ENCODE results near the gene NEMP1. TPM values are rescaled to one million over a fixed set of nuclear protein-coding genes. Genes with fewer than 3 reads are reported as not detected.
A peak's percentile ranks its signal among the peaks of the same experiment; 100 is the strongest.
"Not testable (repeated sequence)": the region's sequence is repeated elsewhere in the genome, so short reads cannot be mapped to it uniquely, and the experiment has no call there.

NEMP1 gene
- total RNA-seq, 2 experiments from 2014 or later, result 52.9 to 59.6 TPM

- Mint-ChIP-seq H3K27me3 (peaks cover 4% of the 10 kb centered on the region), H3K4me3 (no peak overlapping the region), H3K9me3 (no peaks in the 10 kb centered on the region), H3K36me3 (no peaks in the 10 kb centered on the region), H3K4me1 (peaks cover 1% of the 10 kb centered on the region), H3K27ac (no peak overlapping the region)
- no peak for DNase-seq
- ATAC-seq (ENCODE audit: low read depth), result no peak
- POLR2A ChIA-PET, result no interaction called here
Observed at GRCh38 chr12:57039016-57039798, 39.4 kb downstream of the NEMP1 start.

- Mint-ChIP-seq H3K27me3 (peaks cover 2% of the 10 kb centered on the region), H3K4me3 (no peak overlapping the region), H3K27ac (no peak overlapping the region), H3K4me1 (peaks cover 1% of the 10 kb centered on the region), H3K36me3 (peaks cover 2% of the 10 kb centered on the region), H3K9me3 (no peaks in the 10 kb centered on the region)
- DNase-seq, result no peak
- POLR2A ChIA-PET, result interaction anchor here (1.0 kb wide), 1 partner anchor 9 kb away, joined by 3 read pairs; no protein-coding TSS in a partner anchor
- ATAC-seq (ENCODE audit: low read depth), result no peak
Observed at GRCh38 chr12:57037264-57037663, 41.3 kb downstream of the NEMP1 start.

- Mint-ChIP-seq H3K4me1 (peaks cover 19% of the 10 kb centered on the region), H3K9me3 (no peaks in the 10 kb centered on the region), H3K4me3 (no peak overlapping the region), H3K27me3 (no peaks in the 10 kb centered on the region), H3K27ac (no peak overlapping the region), H3K36me3 (peaks cover 2% of the 10 kb centered on the region)
- no peak for ATAC-seq (ENCODE audit: low read depth)
- POLR2A ChIA-PET, result no interaction called here
- no peak for DNase-seq
Observed at GRCh38 chr12:57033431-57033830, 45.2 kb downstream of the NEMP1 start.

GRCh38 chr12:57031789-57032188 is 46.8 kb downstream of the NEMP1 start:
- Mint-ChIP-seq H3K4me3 (peak overlapping the region; percentile 10), H3K9me3 (no peaks in the 10 kb centered on the region), H3K27ac (peak overlapping the region; percentile 66)

GRCh38 chr12:57031138-57031725 is 47.4 kb downstream of the NEMP1 start:
- ATAC-seq (ENCODE audit: low read depth), result peak; percentile 66
- Mint-ChIP-seq H3K27me3 (no peaks in the 10 kb centered on the region), H3K27ac (peak overlapping the region; percentile 53), H3K36me3 (peaks cover 2% of the 10 kb centered on the region), H3K4me1 (peaks cover 30% of the 10 kb centered on the region), H3K9me3 (no peaks in the 10 kb centered on the region), H3K4me3 (peak overlapping the region; percentile 34)
- no peak for DNase-seq
- POLR2A ChIA-PET, result interaction anchor here (0.6 to 2.4 kb wide), 6 partner anchors 17 to 482 kb away, joined by 3 to 16 read pairs (median 4); no protein-coding TSS in a partner anchor

More at GRCh38 chr12:57031789-57032188, 46.8 kb downstream of the NEMP1 start:
- no peak for DNase-seq
- Mint-ChIP-seq H3K27me3 (no peaks in the 10 kb centered on the region), H3K36me3 (peaks cover 2% of the 10 kb centered on the region), H3K4me1 (peaks cover 27% of the 10 kb centered on the region)
- POLR2A ChIA-PET, result interaction anchor here (0.6 to 2.4 kb wide), 4 partner anchors 16 to 80 kb away, joined by 3 to 16 read pairs (median 6); no protein-coding TSS in a partner anchor
- no peak for ATAC-seq (ENCODE audit: low read depth)

GRCh38 chr12:57029457-57029856 is 49.1 kb downstream of the NEMP1 start:
- Mint-ChIP-seq H3K4me1 (peaks cover 30% of the 10 kb centered on the region), H3K36me3 (peaks cover 2% of the 10 kb centered on the region), H3K27ac (no peak overlapping the region), H3K27me3 (no peaks in the 10 kb centered on the region), H3K9me3 (no peaks in the 10 kb centered on the region), H3K4me3 (no peak overlapping the region)
- POLR2A ChIA-PET, result no interaction called here
- DNase-seq (no peak), ATAC-seq (ENCODE audit: low read depth) (no peak)

DNA sequence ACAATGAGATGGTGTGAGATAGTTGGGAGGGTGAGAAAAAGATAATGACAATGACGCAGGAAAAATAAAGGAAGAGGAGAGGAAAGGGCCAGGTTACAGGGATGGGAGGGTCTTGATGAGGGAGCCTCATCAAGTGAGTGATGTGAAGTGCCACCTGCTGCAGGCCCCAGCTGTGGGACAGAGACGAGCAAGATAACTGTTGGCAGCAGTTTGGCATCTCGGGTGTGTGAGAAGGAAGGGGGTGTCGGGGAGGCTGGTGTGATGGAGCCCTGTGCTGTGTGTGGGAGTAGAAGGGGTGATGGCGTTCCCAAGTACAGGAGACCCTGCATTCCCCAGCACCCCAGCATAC is 50.8 kb downstream of the NEMP1 start:
- ATAC-seq (ENCODE audit: low read depth), result no peak
- H3K27me3 Mint-ChIP-seq, result no peaks in the 10 kb centered on the region
- peak overlapping the region; percentile 52 for H3K27ac Mint-ChIP-seq
- POLR2A ChIA-PET, result interaction anchor here (1.0 to 1.7 kb wide), 3 partner anchors 20 to 84 kb away, joined by 4 to 5 read pairs (median 4); no protein-coding TSS in a partner anchor
- no peak overlapping the region for H3K4me3 Mint-ChIP-seq
- no peak for DNase-seq
- H3K36me3 Mint-ChIP-seq, result no peaks in the 10 kb centered on the region
- no peaks in the 10 kb centered on the region for H3K9me3 Mint-ChIP-seq
- H3K4me1 Mint-ChIP-seq, result peaks cover 30% of the 10 kb centered on the region

GRCh38 chr12:57027011-57027804 is 51.4 kb downstream of the NEMP1 start:
- H3K27me3 Mint-ChIP-seq, result no peaks in the 10 kb centered on the region
- no peaks in the 10 kb centered on the region for H3K9me3 Mint-ChIP-seq
- ATAC-seq (ENCODE audit: low read depth), result no peak
- DNase-seq, result no peak
- peaks cover 30% of the 10 kb centered on the region for H3K4me1 Mint-ChIP-seq
- no peak overlapping the region for H3K4me3 Mint-ChIP-seq
- POLR2A ChIA-PET, result interaction anchor here (1.0 to 1.7 kb wide), 3 partner anchors 21 to 84 kb away, joined by 4 to 5 read pairs (median 4); no protein-coding TSS in a partner anchor
- H3K36me3 Mint-ChIP-seq, result no peaks in the 10 kb centered on the region
- peak overlapping the region; percentile 52 for H3K27ac Mint-ChIP-seq

GRCh38 chr12:57025196-57025595 is 53.4 kb downstream of the NEMP1 start:
- Mint-ChIP-seq H3K27ac (no peak overlapping the region), H3K36me3 (no peaks in the 10 kb centered on the region), H3K4me3 (no peak overlapping the region), H3K9me3 (no peaks in the 10 kb centered on the region), H3K27me3 (no peaks in the 10 kb centered on the region), H3K4me1 (peaks cover 17% of the 10 kb centered on the region)
- no peak for DNase-seq
- no peak for ATAC-seq (ENCODE audit: low read depth)
- POLR2A ChIA-PET, result no interaction called here

DNA sequence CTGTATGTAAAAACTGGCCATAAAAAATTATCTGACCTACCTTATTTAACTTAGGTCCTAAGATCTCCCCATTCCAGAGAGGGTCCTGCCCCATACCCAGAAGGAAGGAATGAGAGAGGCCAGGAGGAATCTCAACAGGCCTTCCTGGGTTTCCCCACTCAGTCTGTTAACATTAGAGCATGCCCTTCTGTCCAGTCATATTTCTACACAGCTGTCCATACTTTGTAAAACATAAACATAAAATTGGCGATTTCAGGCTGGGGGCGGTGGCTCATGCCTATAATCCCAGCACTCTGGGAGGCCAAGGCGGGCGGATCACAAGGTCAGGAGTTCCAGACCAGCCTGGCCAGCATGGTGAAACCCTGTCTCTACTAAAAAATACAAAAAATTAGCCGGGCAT is 56.3 kb downstream of the NEMP1 start:
- H3K9me3 Mint-ChIP-seq; H3K27me3 Mint-ChIP-seq; H3K4me1 Mint-ChIP-seq; H3K27ac Mint-ChIP-seq; H3K36me3 Mint-ChIP-seq; H3K4me3 Mint-ChIP-seq; ATAC-seq (ENCODE audit: low read depth); POLR2A ChIA-PET; DNase-seq: not testable (repeated sequence)

DNA sequence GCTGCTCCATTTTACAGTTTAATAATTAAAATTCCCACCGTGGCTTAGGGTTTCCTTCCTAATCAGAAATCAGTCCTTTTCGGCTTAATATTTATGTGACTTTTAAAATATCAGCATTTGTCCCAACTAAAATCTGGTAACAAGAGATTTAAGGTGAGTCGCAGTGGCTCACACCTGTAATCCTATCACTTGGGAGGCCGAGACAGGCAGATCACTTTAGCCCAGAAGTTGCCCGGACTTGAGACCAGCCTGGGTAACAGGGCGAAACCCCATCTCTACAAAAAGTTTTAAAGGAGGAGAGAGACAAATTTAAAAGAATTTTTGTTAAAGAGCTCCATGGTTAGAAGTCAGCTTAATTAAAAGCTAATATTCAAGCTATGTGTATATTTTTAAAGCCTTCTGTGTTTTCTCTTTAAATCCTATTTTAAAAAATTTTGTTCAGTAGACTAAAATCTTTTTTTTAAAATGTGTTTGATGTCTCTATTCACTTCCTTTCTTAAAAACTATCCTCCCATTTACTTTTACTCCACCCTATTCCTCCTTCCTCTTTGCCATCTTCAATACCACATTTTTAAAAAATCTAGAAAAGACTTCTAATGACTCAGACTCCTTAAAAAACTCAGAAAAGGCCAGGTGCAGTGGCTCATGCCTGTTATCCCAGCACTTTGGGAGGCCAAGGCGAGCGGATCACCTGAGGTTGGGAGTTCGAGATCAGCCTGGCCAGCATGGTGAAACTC is 58.4 kb downstream of the NEMP1 start:
- H3K4me3 Mint-ChIP-seq, result no peak overlapping the region
- no peak for ATAC-seq (ENCODE audit: low read depth)
- H3K27ac Mint-ChIP-seq, result no peak overlapping the region
- no peak for DNase-seq
- peaks cover 4% of the 10 kb centered on the region for H3K4me1 Mint-ChIP-seq
- H3K36me3 Mint-ChIP-seq, result no peaks in the 10 kb centered on the region
- POLR2A ChIA-PET, result interaction anchor here (0.9 kb wide), 1 partner anchor 21 kb away, joined by 3 read pairs; no protein-coding TSS in a partner anchor
- peaks cover 1% of the 10 kb centered on the region for H3K27me3 Mint-ChIP-seq
- no peaks in the 10 kb centered on the region for H3K9me3 Mint-ChIP-seq

DNA sequence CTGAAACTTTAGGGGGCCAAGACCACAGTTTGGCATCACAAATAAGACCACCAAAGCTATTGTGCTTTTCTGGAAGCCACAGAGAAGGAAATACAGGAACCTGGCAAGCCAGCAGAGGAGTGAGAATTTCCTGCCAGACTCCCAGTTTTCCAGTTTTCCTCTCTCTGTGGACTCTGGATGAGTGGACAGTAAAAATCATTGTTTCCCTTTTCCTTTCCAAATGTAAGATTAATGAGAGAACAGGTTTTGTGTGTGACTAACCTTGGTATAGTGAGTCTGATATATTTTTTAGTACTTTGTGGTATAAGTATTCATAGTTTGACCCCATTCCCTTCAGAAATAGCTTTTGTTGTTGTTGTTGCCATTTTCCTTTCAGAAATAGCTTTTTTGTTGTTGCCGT is 59.7 kb downstream of the NEMP1 start:
- Mint-ChIP-seq H3K27ac (no peak overlapping the region), H3K4me1 (peaks cover 4% of the 10 kb centered on the region), H3K27me3 (peaks cover 10% of the 10 kb centered on the region), H3K36me3 (no peaks in the 10 kb centered on the region), H3K4me3 (no peak overlapping the region), H3K9me3 (no peaks in the 10 kb centered on the region)
- no peak for DNase-seq
- ATAC-seq (ENCODE audit: low read depth), result no peak
- POLR2A ChIA-PET, result interaction anchor here (0.5 kb wide), 1 partner anchor 267 kb away, joined by 4 read pairs; no protein-coding TSS in a partner anchor

All from activated naive CD8-positive, alpha-beta T cell treated with anti-CD3 and anti-CD28 coated beads, Interleukin-2, amount 10 ng/mL, durations not matched to agents 7 days and 5 days (primary cell).